IgD-negative memory B cell (primary cell): ENCODE measurements around the gene IL12RB2. TPM values are rescaled to one million over a fixed set of nuclear protein-coding genes. Genes with fewer than 3 reads are reported as not detected.

Source experiments
- H3K27ac Mint-ChIP-seq, 3 donors: one replicate each; pipeline ENCODE4 v1.8.0; 2020 to 2022; ENCODE audit warnings: mild to moderate bottlenecking in 3 of 3, mixed read lengths in 3 of 3, moderate library complexity in 1 of 3
- H3K27me3 Mint-ChIP-seq: one replicate; pipeline ENCODE4 v1.8.0; 2021; ENCODE audit warnings: mixed read lengths
- H3K36me3 Mint-ChIP-seq: one replicate; pipeline ENCODE4 v1.8.0; 2020; ENCODE audit warnings: mild to moderate bottlenecking, mixed read lengths
- H3K4me1 Mint-ChIP-seq, 3 donors: one replicate each; pipeline ENCODE4 v1.8.0; 2020 to 2022; ENCODE audit warnings: mixed read lengths in 3 of 3, mild to moderate bottlenecking in 1 of 3
- H3K4me3 Mint-ChIP-seq, 4 donors: one replicate each; pipeline ENCODE4 v1.8.0; 2020 to 2022; ENCODE audit warnings: mild to moderate bottlenecking in 4 of 4, mixed read lengths in 4 of 4, moderate library complexity in 3 of 4
- H3K9me3 Mint-ChIP-seq, 3 donors: one replicate each; pipeline ENCODE4 v1.8.0; 2020 to 2021; ENCODE audit warnings: mixed read lengths in 3 of 3, mild to moderate bottlenecking in 1 of 3
- polyA plus RNA-seq: library from polyadenylated mRNA; unstranded; fragments of 300-500 nt; fragmentation: Illumina TruSeq; gene quantifications from one replicate; pipeline ENCODE4 v1.2.3, GENCODE V29; 2021

Gene IL12RB2, protein sequence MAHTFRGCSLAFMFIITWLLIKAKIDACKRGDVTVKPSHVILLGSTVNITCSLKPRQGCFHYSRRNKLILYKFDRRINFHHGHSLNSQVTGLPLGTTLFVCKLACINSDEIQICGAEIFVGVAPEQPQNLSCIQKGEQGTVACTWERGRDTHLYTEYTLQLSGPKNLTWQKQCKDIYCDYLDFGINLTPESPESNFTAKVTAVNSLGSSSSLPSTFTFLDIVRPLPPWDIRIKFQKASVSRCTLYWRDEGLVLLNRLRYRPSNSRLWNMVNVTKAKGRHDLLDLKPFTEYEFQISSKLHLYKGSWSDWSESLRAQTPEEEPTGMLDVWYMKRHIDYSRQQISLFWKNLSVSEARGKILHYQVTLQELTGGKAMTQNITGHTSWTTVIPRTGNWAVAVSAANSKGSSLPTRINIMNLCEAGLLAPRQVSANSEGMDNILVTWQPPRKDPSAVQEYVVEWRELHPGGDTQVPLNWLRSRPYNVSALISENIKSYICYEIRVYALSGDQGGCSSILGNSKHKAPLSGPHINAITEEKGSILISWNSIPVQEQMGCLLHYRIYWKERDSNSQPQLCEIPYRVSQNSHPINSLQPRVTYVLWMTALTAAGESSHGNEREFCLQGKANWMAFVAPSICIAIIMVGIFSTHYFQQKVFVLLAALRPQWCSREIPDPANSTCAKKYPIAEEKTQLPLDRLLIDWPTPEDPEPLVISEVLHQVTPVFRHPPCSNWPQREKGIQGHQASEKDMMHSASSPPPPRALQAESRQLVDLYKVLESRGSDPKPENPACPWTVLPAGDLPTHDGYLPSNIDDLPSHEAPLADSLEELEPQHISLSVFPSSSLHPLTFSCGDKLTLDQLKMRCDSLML
- 0.53 TPM for polyA plus RNA-seq

DNA sequence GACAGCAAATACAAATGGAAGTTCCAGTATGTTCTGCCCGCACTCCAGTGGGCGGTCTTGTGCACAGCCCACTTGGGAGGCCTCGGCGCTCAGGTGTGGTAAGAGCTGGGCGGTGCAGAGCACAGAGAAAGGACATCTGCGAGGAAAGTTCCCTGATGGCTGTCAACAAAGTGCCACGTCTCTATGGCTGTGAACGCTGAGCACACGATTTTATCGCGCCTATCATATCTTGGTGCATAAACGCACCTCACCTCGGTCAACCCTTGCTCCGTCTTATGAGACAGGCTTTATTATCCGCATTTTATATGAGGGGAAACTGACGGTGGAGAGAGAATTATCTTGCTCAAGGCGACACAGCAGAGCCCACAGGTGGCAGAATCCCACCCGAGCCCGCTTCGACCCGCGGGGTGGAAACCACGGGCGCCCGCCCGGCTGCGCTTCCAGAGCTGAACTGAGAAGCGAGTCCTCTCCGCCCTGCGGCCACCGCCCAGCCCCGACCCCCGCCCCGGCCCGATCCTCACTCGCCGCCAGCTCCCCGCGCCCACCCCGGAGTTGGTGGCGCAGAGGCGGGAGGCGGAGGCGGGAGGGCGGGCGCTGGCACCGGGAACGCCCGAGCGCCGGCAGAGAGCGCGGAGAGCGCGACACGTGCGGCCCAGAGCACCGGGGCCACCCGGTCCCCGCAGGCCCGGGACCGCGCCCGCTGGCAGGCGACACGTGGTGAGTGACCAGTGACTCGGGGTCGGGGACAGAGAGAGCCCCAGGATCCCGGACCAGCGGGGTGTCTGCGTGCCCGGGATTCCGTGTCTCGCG lies at the start of gene IL12RB2:
IL12RB2 (plus strand) TSS at position 623 of the 810 bp plus-strand sequence. CDS start 12,496 bp downstream, outside the sequence.
- no peaks in the 10 kb centered on the region for H3K36me3 Mint-ChIP-seq
- peak within 1 kb of the TSS in 1 of 3 donors; percentile 25 for H3K27ac Mint-ChIP-seq
- H3K27me3 Mint-ChIP-seq = peaks cover 19% of the 10 kb centered on the region
- no peaks in the 10 kb centered on the region for H3K9me3 Mint-ChIP-seq
- peaks cover 0 to 6% (median 2%) of the 10 kb centered on the region in 3 donors for H3K4me1 Mint-ChIP-seq
- H3K4me3 Mint-ChIP-seq = peak within 1 kb of the TSS; percentile 62 to 88 (median 78)

DNA sequence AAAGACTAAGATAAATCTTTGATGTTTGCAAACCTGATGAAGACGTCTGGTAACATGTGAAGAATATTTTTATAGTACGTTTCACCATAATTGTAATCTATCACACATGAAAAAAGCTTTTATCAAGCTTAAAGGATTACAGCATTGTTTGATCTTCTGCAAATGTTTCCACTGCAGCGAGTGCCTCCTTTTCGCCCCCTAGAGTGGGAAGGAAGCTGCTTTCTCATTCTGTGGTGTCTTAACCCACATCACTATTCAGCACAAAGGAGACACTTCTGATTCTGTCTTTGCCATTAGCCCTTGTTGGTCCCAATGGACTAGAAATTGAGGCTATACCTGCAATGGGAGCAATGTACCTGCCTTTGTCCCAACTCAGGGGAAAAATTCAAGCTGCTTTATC lies 46.0 kb upstream of the IL12RB2 start:
- H3K9me3 Mint-ChIP-seq = no peaks in the 10 kb centered on the region
- no peaks in the 10 kb centered on the region for H3K36me3 Mint-ChIP-seq
- peaks cover 7 to 12% (median 9%) of the 10 kb centered on the region in 3 donors for H3K4me1 Mint-ChIP-seq
- H3K27me3 Mint-ChIP-seq = peaks cover 3% of the 10 kb centered on the region
- no peak overlapping the region for H3K4me3 Mint-ChIP-seq
- no peak overlapping the region for H3K27ac Mint-ChIP-seq

DNA sequence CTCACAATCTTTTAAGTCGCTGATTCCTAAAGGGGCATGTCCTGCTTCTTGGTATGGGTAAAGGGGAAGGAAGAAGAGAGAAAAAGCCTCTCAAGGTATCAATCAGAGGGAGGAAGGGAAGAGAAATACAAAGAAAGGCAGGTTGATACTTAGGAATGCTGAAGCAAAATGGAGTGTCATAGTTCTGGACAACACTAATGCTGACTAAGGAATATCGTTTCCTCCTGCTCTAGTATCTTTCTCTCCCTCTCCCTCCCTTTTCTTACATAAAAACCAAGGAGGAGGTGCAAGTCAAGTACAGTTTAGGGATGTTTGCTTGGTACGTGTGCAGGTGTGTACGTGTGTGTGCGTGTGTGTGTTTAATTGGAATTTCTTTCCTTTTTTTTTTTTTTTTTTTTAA lies 44.9 kb upstream of the IL12RB2 start:
- no peak overlapping the region for H3K27ac Mint-ChIP-seq
- no peaks in the 10 kb centered on the region for H3K9me3 Mint-ChIP-seq
- H3K4me1 Mint-ChIP-seq = peaks cover 7 to 12% (median 9%) of the 10 kb centered on the region in 3 donors
- no peak overlapping the region for H3K4me3 Mint-ChIP-seq
- peaks cover 6% of the 10 kb centered on the region for H3K27me3 Mint-ChIP-seq
- H3K36me3 Mint-ChIP-seq = no peaks in the 10 kb centered on the region

DNA sequence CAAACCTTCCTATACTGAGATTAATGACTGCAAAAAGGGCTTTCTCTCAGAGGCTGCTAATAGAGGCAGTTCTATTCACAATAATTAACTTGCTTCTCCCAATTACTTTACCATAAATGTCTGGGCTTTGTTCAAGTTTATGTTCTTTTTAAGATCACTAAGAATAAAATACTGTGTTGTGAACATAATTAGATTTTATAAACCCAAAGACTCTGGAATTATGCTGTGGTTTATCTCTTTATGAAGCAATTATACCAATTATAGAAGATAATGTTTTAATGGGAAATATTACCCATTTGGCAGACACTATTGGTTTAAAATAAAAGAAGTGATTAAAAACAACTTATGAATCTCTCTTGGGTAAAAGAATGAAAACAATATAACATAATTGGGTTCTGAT lies 43.5 kb upstream of the IL12RB2 start:
- H3K9me3 Mint-ChIP-seq = no peaks in the 10 kb centered on the region
- H3K36me3 Mint-ChIP-seq = no peaks in the 10 kb centered on the region
- H3K4me1 Mint-ChIP-seq = peaks cover 7 to 12% (median 9%) of the 10 kb centered on the region in 3 donors
- no peak overlapping the region for H3K27ac Mint-ChIP-seq
- H3K27me3 Mint-ChIP-seq = peaks cover 7% of the 10 kb centered on the region
- H3K4me3 Mint-ChIP-seq = no peak overlapping the region

DNA sequence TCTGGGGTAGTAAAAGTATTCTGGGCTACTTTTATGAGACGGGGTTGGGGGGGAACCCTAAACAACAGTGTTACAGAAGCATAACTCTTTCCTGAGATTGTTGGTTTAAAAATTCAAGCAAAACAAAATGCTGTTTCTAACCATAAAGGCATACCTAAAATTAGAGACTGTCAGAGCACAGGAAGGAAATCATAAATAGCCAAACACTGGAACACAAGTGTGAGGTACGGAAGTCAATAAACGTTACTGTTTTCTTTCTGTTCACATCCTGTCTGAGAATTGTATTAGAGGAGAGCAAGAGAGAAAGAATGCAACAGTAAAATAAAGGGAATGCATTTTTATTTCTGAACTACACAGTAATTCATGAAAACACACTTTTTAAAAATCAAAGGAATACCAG lies 42.8 kb upstream of the IL12RB2 start:
- H3K36me3 Mint-ChIP-seq = no peaks in the 10 kb centered on the region
- no peaks in the 10 kb centered on the region for H3K9me3 Mint-ChIP-seq
- H3K4me1 Mint-ChIP-seq = peaks cover 7 to 12% (median 9%) of the 10 kb centered on the region in 3 donors
- H3K27ac Mint-ChIP-seq = no peak overlapping the region
- peak overlapping the region in 2 of 4 donors; percentile 70 to 78 for H3K4me3 Mint-ChIP-seq
- H3K27me3 Mint-ChIP-seq = peaks cover 7% of the 10 kb centered on the region

DNA sequence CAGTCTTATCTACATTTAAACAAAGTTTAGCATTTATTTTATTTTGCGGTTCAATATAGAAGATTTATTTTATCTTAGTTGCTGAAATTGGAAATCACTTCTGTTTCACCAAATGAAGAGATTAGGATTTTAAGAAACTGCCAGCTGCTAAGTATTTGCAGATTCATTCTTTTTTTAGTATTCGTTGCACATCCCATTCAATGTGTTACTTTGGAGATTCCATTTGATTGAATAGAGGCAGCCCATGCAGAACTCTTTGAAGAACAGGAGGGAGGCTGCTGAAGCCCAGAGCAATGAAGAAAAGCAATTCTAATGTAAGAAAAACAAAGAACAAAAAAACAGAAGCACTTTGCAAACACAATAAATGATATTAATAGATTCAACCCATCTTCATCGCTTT lies 38.6 kb upstream of the IL12RB2 start:
- Mint-ChIP-seq H3K4me3 (no peak overlapping the region), H3K9me3 (peaks cover 4 to 8% (median 8%) of the 10 kb centered on the region in 3 donors), H3K4me1 (peaks cover 5 to 8% (median 6%) of the 10 kb centered on the region in 3 donors), H3K27me3 (peaks cover 6% of the 10 kb centered on the region), H3K36me3 (no peaks in the 10 kb centered on the region), H3K27ac (no peak overlapping the region)

DNA sequence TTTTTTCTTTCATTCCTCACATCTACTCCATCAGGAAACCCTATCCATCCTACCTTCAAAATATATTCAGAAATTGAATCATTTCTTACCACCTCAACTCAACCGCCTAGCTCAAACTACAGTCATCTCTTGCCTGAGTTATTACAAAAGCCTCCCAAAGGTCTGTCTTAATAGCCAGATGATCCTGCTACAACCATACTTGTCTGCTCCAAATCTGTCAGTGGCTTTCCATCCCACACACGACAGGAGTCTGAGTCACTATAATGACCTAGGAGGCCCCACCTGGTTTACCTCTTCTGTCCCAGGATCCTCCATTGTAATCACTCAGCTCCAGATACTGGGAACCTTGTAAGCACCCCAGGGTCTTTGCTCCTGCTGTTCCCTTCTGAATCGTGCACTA lies 37.1 kb upstream of the IL12RB2 start:
- peaks cover 4% of the 10 kb centered on the region for H3K27me3 Mint-ChIP-seq
- H3K27ac Mint-ChIP-seq = no peak overlapping the region
- no peaks in the 10 kb centered on the region for H3K36me3 Mint-ChIP-seq
- H3K4me1 Mint-ChIP-seq = no peaks in the 10 kb centered on the region
- H3K9me3 Mint-ChIP-seq = peaks cover 4 to 8% (median 8%) of the 10 kb centered on the region in 3 donors
- no peak overlapping the region for H3K4me3 Mint-ChIP-seq

DNA sequence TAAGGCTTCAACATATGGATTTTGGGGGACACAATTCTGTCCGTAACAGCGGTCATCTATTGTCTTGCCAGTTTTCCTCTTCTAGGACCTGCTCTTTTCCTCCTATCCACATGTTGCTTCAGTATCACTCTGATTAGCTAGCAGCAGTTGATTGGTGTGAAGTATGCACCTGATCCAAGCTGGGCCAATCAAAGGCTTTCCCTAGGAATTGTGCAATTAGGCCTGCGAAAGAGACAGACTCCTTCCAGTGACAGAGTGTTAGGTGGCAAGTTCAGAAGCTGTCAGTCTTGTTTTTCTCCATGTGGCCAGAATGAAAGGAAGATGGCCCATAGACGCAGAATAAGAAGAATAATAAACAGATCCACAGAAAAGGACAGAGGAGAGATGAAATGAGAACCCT lies 34.1 kb upstream of the IL12RB2 start:
- no peak overlapping the region for H3K27ac Mint-ChIP-seq

DNA sequence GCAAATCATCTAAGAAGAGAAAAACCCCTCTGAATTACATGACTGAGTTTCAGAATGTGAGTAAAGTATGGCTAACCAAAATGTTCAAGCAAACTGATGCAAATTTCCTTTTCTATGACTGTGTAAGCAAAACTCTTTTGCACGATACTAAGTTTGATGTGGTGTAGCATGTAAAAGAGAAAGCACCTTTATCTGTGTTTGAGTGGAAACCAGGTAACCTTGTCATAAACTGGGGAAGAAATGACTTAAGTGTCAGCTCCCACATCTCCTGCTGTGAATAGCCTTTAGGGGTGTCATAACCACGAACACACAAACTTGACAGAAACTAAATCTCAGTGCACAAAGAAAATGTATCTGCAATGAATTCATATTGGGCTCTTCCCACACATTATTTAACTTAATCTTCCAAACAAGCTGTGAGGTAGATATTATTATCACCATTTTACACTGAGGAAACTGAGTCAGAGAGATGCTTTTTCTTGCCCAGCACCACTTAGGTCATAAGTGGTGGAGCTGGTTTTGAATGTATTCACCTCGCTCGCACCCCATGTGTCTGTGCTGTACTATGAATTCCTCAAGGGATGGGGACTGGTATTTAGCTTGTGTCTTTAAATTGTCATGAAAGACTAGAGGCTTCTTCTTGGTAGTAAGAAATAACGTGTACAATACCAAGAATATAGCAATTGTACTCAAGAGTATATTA lies 32.9 kb upstream of the IL12RB2 start:
- H3K27ac Mint-ChIP-seq = no peak overlapping the region
- H3K36me3 Mint-ChIP-seq = no peaks in the 10 kb centered on the region
- H3K4me3 Mint-ChIP-seq = no peak overlapping the region
- no peaks in the 10 kb centered on the region for H3K27me3 Mint-ChIP-seq
- H3K4me1 Mint-ChIP-seq = no peaks in the 10 kb centered on the region
- H3K9me3 Mint-ChIP-seq = peaks cover 6 to 8% (median 8%) of the 10 kb centered on the region in 3 donors

More for the DNA sequence above, 34.1 kb upstream of the IL12RB2 start:
- Mint-ChIP-seq H3K9me3 (peaks cover 6 to 8% (median 8%) of the 10 kb centered on the region in 3 donors), H3K27me3 (no peaks in the 10 kb centered on the region), H3K36me3 (no peaks in the 10 kb centered on the region), H3K4me1 (no peaks in the 10 kb centered on the region), H3K4me3 (no peak overlapping the region)

DNA sequence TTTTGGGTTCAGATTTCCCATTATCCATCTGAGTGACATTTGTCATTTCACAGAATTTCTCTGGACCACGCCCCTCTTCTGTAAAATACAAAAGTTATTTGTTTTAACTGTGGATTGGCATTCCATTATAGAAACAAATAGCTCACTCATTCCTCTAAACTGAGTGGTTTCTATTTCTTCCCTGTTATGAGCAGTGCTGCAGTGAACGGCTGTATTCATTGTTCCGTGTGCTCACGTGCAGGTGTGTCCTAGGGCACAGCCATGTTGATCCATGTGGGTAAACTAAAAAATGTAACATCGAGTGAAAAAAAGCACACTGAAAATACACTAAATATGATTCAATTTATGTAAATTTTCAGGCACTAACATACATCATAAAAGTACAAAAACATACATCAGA lies 27.0 kb upstream of the IL12RB2 start:
- H3K4me3 Mint-ChIP-seq = no peak overlapping the region
- no peaks in the 10 kb centered on the region for H3K4me1 Mint-ChIP-seq
- no peak overlapping the region for H3K27ac Mint-ChIP-seq
- no peaks in the 10 kb centered on the region for H3K36me3 Mint-ChIP-seq
- H3K27me3 Mint-ChIP-seq = peaks cover 5% of the 10 kb centered on the region
- peaks cover 0 to under 1% (median 0%) of the 10 kb centered on the region in 3 donors for H3K9me3 Mint-ChIP-seq

DNA sequence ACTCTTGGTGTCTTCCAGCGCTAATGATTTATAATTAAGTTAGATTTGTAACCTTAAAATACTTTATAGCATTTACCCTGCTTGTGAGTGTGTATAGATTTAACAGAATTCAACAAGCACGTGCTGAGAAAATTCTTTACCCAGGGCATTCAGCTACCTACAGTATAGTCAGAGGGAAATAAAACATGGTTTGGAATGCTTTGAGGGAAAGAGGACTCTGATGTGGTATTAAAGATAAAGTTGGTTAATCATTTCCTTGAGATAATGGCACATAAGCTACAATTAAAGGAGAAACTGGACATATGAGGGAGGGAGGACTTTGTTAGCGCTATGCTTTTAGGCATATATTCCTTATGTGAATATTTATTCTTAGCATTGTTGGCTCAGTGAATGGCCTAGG lies 26.4 kb upstream of the IL12RB2 start:
- H3K4me3 Mint-ChIP-seq = no peak overlapping the region
- no peak overlapping the region for H3K27ac Mint-ChIP-seq
- peaks cover 0 to 4% (median under 1%) of the 10 kb centered on the region in 3 donors for H3K4me1 Mint-ChIP-seq
- H3K36me3 Mint-ChIP-seq = no peaks in the 10 kb centered on the region
- H3K27me3 Mint-ChIP-seq = peaks cover 5% of the 10 kb centered on the region
- H3K9me3 Mint-ChIP-seq = no peaks in the 10 kb centered on the region

DNA sequence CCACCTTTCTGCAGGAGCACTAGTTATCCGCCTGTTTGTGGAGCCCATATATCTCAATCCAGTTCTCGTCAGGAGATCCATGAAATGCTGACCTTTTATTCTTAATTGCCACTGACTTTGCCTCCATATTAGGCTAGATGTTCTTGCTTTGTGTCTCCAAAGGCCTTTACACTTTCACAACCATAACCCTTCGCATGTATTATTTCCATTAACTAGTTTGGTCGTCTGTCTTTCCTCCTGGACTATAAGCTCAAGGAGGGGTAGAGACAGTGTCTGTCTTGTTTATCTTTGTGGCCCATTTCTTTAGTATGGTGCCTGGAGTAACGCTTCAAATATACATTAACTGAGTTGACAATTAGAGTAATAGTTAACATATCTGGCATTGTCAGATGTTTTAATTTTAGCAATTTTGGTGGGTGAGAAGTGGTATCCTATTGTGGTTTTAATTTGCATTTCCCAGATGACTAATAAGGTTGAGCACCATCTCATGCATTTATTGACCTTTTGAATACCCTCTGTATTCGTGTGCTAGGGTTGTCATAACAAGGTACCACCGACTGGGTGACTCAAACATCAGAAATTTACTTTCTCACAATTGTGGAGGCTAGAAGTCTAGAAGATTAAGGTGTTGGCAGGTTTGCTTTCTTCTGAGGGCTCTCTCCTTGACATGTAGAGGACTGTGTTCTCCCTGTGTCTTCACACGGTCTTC lies 21.7 kb upstream of the IL12RB2 start:
- H3K4me3 Mint-ChIP-seq = peak overlapping the region in 1 of 4 donors; percentile 25
- H3K9me3 Mint-ChIP-seq = peaks cover 0 to 4% (median 3%) of the 10 kb centered on the region in 3 donors
- no peak overlapping the region for H3K27ac Mint-ChIP-seq
- peaks cover 6% of the 10 kb centered on the region for H3K27me3 Mint-ChIP-seq
- no peaks in the 10 kb centered on the region for H3K36me3 Mint-ChIP-seq
- peaks cover 0 to 6% (median 2%) of the 10 kb centered on the region in 3 donors for H3K4me1 Mint-ChIP-seq

DNA sequence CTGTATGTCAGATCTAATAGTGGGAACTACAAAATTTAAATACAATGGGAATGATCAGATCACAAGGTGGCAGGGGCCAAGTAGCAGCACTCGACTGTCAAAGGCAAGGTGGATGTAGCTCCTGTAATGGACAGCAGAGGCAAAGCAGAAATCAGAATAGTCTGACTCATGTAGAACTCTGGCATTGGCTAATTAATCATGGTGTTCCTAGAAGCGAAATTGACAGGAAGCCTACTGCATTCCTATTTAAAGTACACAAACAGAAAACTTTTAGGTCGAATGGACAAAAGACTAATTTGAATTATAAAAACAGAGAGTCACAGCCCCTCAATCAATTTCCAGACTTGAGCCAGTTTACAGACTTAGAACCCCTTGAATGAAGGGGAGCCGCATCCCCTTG lies 17.4 kb upstream of the IL12RB2 start:
- Mint-ChIP-seq H3K4me1 (peaks cover 0 to 6% (median 4%) of the 10 kb centered on the region in 3 donors), H3K9me3 (peaks cover 0 to 4% (median 3%) of the 10 kb centered on the region in 3 donors), H3K27me3 (peaks cover 5% of the 10 kb centered on the region), H3K36me3 (no peaks in the 10 kb centered on the region), H3K27ac (no peak overlapping the region), H3K4me3 (no peak overlapping the region)
